HG02970 (cell line): ENCODE data around the gene CAPN7.

Source experiments
- ATAC-seq: cut with Tn5 transposase; IDR thresholded peaks from one replicate; pipeline ENCODE4 v1.9.1; 2021; ENCODE audit warnings: mild to moderate bottlenecking, moderate library complexity, moderate number of reproducible peaks; ENCODE audit not compliant: unreplicated experiment, low FRiP score

The CAPN7 gene

GRCh38 chr3:15271785-15272381, 65.8 kb downstream of the CAPN7 start:
- no peak for ATAC-seq

GRCh38 chr3:15272426-15273196, 66.6 kb downstream of the CAPN7 start:
- no peak for ATAC-seq

- ATAC-seq: no peak
These were observed 67.2 kb downstream of the CAPN7 start for GRCh38 chr3:15273227-15273626.

- ATAC-seq: no peak
These were observed 70.1 kb downstream of the CAPN7 start for GRCh38 chr3:15276028-15276724.

- ATAC-seq: no peak
These were observed 71.9 kb downstream of the CAPN7 start for GRCh38 chr3:15277861-15278500.

GRCh38 chr3:15279205-15279604, 73.2 kb downstream of the CAPN7 start:
- no peak for ATAC-seq

GRCh38 chr3:15279671-15280402, 73.8 kb downstream of the CAPN7 start:
- no peak for ATAC-seq

- no peak for ATAC-seq
These were observed 74.9 kb downstream of the CAPN7 start for GRCh38 chr3:15280853-15281532.

GRCh38 chr3:15281817-15282216, 75.8 kb downstream of the CAPN7 start:
- no peak for ATAC-seq

GRCh38 chr3:15283702-15284101, 77.7 kb downstream of the CAPN7 start:
- ATAC-seq: no peak

GRCh38 chr3:15284121-15284889, 78.3 kb downstream of the CAPN7 start:
- ATAC-seq: no peak

GRCh38 chr3:15286022-15286421, 80.0 kb downstream of the CAPN7 start:
- no peak for ATAC-seq

- ATAC-seq: no peak
These were observed 81.7 kb downstream of the CAPN7 start for GRCh38 chr3:15287565-15288330.

- ATAC-seq: no peak
These were observed 82.4 kb downstream of the CAPN7 start for GRCh38 chr3:15288331-15289035.

GRCh38 chr3:15289661-15290060, 83.6 kb downstream of the CAPN7 start:
- no peak for ATAC-seq

- no peak for ATAC-seq
These were observed 84.7 kb downstream of the CAPN7 start for GRCh38 chr3:15290736-15291135.

GRCh38 chr3:15291589-15292541, 85.8 kb downstream of the CAPN7 start:
- ATAC-seq: no peak
